Keratinocyte (primary cell): ENCODE data around the gene RAB11FIP5.

Source experiments
- CTCF ChIP-seq, 3 experiments: IDR thresholded peaks in 1 of 3; conservative IDR thresholded peaks in 1 of 3; optimal IDR thresholded peaks in 1 of 3; 2 replicates in 2 of 3; 3 replicates in 1 of 3; pipeline versions ENCODE3 to v1.5.1; 2011; ENCODE audit warnings: low read length in 3 of 3, mild to moderate bottlenecking in 3 of 3, moderate library complexity in 2 of 3, control low read depth in 1 of 3, inconsistent platforms in 1 of 3; ENCODE audit not compliant: insufficient read depth in 2 of 3; ENCODE audit errors: extremely low read depth in 1 of 3
- EZH2 ChIP-seq: IDR thresholded peaks from one replicate; pipeline ENCODE4 v1.6.1; 2012; ENCODE audit warnings: inconsistent platforms, mild to moderate bottlenecking, low read length, moderate library complexity

DNA sequence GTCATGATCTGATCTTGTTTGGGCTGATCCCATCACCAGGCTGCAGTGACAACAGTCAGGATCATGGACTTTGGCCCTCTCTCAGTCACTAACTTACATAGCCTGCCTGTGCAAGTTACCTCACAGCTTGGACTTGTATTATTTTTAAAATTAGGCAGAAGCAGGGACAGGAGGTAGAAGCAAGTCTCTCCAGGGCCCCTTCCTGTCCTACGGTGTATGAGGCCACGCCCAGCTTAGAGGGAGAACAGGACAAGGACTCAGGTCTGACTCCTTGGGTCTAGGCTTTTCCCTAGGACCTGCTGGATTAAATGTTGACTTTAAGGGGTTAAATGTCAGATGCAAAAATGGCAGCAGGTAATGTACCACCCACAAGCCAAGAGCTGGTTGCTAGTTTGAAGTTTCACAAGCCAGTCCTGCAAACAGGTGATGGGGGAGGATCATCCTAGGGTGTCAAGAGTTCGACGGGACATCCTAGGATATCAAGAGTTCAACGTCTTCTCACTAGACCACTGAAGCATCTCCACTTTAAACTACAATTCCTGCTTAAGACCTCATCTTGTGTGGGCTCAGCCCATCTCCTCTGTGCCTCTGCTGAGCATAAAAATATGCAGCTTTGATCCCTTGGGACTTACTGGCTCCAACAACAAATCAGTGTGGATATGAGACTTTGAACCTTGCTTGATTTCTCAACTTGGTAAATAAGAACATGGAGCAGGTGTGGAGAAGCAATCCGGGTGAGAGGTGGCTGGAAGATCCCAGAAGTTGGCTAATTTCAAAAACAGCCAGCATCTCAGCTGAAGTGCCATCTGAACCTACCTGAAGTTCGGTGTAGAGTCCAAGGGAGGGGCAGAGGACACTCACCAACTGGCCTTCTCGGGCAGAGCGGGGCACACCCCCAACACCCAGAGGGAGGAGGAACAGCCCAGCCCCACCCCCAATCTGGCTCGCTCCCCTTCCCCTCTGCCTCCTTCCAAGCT, 80.7 kb downstream of the RAB11FIP5 start:
- no peak for TF ChIP-seq EZH2
- no peak for TF ChIP-seq CTCF (optimal IDR thresholded peaks at IDR 0.05 in 1 of 3, IDR thresholded peaks at IDR 0.05 in 1 of 3, conservative IDR thresholded peaks at IDR 0.05 in 1 of 3; ENCODE audit: extremely low read depth in 1 of 3, insufficient read depth in 2 of 3, low read length in 3 of 3)
